Upper lobe of left lung (tissue), 4 donors: Measurements from ENCODE around the gene CDK11A.

ENCODE experiments used
- CTCF ChIP-seq, 6 experiments: fragments of 450-650 bp in 4 of 6; fragments of 200-600 bp in 2 of 6; sonication (generic) in 2 of 6; IDR thresholded peaks; one replicate each; pipeline ENCODE4 v1.5.1; 2016 to 2019; ENCODE audit warnings: antibody characterized with exemption in 6 of 6
- EP300 ChIP-seq, 4 donors: sonication (generic); formaldehyde crosslinking; IDR thresholded peaks; one replicate each; pipeline ENCODE4 v1.5.1; 2017; ENCODE audit warnings: antibody characterized with exemption in 4 of 4, control low read depth in 2 of 4
- POLR2A ChIP-seq, 4 donors: fragments of 450-650 bp; IDR thresholded peaks; one replicate each; pipeline ENCODE4 v1.5.1; 2016 to 2017; ENCODE audit warnings: antibody characterized with exemption in 4 of 4, mild to moderate bottlenecking in 2 of 4
- POLR2AphosphoS5 ChIP-seq, 2 donors: sonication (generic); formaldehyde crosslinking; IDR thresholded peaks; one replicate each; pipeline ENCODE4 v1.5.1; 2017; ENCODE audit warnings: antibody characterized with exemption in 2 of 2

GRCh38 chr1:1760345-1760650, 36.1 kb upstream of the CDK11A start:
- TF ChIP-seq CTCF (IDR thresholded peaks at IDR 0.05), result no peak
- no peak for TF ChIP-seq POLR2AphosphoS5 (IDR thresholded peaks at IDR 0.05)
- TF ChIP-seq EP300 (IDR thresholded peaks at IDR 0.05), result no peak
- TF ChIP-seq POLR2A (IDR thresholded peaks at IDR 0.05), result no peak
